Activated T-cell treated with anti-CD3 and anti-CD28 coated beads for 4 hours (primary cell): ENCODE measurements around the gene CD2AP.
"Not testable (repeated sequence)": the region's sequence is repeated elsewhere in the genome, so short reads cannot be mapped to it uniquely, and the experiment has no call there.

Source experiments
- DNase-seq: peaks from one replicate; pipeline ENCODE4 v3.0.0-alpha.2; 2020

The CD2AP gene

DNA sequence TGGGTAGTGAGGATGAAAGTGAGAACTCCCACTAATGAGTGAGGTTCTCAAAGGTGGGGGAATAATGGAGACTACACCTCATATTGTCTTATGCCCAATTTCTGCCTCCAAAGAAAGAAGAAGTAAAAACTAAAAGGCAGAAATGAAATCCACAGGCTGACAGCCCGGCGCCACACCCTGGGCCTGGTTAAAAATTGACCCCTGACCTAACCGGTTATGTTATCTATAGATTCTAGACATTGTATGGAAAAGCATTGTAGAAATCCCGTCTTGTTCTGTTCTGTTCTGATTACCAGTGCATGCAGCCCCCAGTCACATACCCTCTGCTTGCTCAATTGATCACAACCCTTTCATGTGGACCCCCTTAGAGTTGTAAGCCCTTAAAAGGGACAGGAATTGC, 170.0 kb downstream of the CD2AP start:
- DNase-seq = not testable (repeated sequence)

DNA sequence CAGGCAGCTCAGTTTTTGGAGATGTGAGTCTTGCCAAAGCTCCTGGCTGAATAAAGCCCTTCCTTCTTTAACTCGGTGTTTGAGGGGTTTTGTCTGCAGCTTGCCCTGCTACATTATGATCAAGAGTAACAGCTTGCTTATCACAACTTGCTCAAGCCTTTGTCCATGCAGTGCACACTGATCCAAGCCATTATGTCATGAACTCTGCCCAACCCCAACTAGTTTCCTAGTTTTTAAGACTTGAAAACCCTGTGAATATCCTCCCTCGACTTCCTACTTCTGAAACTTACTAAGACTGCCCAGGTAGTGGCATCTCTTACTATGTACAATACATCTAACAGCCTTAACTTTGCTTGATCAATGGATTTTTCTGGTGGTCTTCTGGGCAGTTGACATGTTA, 170.4 kb downstream of the CD2AP start:
- no peak for DNase-seq

DNA sequence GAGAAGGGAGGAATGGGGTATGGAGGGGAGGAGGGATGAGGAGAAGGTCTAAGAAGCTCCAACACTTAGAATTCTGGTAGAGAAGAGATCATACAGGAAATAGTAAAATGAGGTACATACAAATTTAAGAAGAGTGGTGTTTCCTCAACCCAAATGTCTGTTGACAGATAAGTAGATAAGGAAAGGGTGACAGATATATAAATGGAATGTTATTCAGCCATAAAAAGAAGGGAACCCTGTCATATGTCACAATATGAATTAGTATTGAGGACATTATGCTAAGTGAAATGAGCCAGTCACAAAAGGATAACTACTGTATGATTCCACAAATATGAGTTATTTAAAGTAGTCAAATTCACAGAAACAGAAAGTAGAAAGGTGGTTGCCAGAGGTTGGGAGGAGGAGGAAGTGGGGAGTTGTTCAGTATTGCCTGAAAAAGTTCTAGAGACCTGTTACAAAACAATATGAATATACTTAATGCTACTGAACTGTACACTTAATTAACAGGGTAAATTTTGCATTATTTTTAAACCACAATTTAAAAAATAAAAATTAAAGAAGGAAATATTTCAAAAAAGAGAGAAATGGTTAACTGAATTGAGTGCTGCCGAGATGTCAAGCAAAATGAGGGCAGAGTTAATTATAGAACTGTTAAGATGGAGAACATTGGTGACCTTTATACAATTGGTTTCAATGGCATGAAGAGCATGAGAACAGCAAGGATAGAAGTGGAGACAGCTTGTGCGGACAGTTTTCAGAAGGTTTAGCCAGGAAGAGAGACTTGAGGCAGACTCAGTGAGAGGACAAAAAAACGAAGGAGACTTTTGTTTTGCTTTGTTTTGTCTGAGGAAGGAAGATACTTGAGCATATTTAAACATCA, 173.2 kb downstream of the CD2AP start:
- no peak for DNase-seq

DNA sequence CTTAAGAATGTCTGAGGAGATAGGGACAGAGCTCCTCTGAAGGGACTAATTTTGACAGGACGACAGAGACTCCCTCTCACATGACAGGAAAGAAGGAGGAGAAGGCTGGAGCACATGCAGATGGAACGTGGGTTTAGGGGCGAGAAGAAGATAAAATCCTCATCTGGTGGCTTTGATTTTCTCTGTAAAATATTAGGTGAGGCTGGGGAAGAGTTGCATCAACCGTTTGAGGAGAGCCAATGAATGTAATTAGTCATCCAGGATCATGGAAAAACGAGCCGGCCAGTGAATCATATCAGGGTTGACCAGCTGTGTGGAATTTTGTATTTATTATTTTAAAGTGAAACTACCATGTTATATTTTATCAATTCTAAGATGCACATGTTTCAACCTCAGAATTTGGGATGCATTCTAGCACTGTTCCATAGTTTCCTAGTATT, 173.9 kb downstream of the CD2AP start:
- no peak for DNase-seq

DNA sequence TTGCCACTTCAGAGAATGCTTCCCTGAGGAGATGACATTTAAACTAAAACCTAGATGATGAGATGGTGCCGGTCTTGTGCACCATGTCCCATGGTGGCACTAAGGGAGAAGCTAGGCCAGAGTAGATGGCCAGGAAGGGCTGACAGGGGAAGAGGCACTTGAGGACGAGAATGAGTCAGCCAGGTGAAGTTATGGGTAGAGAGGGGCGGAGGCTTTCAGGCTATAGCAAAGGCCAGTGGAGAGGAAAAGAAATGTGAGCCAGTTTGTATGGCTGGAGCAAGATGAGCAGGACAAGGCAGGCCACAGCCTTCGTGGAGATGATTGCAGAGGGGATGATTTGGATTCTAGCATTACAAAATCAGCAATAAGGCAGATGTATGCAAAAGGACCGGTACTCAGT, 176.1 kb downstream of the CD2AP start:
- no peak for DNase-seq

DNA sequence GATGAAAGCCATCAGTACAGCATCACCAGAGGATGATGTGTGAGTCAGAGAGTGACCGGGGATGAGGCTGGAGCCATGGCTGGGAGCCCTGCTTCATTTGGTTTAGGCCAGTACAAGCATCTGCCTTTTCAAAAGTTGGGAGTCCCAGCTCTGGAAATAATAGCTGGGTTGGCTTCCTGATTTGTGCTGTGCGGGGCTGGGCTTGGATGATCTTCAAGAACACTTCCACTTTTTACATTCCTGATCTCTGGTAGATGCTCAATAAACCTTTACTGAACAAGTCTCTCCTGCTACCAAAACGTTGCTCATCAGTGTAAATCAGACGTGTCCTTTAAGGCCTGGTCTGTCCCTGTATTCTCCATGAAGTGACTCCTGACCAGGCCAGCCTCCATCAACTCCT, 176.7 kb downstream of the CD2AP start:
- no peak for DNase-seq

DNA sequence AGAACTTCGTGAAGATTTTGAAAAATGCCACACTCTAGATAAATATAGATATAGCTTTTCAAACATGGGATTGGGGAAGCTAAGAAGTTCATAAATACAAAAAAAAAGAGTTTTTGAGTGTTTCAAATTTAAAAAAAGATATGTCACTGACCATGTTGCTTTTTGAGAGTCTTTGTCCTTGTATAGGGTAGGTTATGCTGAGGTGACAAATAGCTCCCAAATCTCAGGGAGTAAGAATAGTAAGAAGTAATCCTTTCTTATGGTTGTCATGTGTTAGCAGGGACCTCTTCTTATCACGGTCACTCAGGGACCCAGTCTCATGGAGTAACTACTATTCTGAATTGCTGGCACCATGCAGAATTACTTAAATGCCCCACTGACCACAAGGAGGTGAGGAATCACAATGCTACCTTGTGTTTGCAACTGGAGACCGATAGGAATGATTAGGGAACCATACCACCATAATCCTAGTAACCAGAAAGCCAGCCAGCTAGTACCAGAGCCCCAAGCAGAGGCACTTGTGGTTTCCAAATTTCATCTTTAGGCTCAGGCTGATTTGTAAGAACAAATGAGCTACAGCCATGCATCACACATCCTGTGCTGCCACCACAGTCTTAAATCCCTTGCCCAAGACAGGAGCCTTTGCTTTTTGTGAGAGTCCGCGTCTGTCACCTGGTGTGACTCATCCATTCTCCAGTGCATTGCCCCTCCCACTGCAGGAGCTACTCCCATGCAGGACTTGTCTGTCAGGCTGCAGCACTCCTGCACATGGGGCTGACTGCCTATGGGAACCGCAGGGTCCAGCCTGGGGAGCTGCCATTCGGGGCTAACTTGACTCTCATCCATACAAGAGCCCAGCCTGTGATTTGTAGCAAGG, 178.4 kb downstream of the CD2AP start:
- no peak for DNase-seq

DNA sequence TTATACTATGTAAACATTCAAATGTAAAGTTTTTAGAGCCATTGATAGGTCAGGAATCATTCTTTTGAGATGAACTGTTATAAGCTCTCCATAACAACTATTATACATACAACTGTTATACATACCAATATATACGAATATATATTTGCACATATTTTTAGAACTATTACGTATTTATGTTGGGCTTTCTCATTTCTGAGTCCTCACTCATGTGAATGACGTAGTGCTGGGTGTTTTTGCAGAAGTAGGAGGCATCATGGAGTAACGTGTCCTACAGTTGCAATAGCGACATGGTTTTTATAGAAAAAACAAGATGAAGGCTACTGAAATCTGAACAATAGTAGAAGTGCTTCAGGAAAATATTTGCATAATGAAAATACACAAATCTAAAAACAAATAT, 184.4 kb downstream of the CD2AP start:
- DNase-seq = no peak

DNA sequence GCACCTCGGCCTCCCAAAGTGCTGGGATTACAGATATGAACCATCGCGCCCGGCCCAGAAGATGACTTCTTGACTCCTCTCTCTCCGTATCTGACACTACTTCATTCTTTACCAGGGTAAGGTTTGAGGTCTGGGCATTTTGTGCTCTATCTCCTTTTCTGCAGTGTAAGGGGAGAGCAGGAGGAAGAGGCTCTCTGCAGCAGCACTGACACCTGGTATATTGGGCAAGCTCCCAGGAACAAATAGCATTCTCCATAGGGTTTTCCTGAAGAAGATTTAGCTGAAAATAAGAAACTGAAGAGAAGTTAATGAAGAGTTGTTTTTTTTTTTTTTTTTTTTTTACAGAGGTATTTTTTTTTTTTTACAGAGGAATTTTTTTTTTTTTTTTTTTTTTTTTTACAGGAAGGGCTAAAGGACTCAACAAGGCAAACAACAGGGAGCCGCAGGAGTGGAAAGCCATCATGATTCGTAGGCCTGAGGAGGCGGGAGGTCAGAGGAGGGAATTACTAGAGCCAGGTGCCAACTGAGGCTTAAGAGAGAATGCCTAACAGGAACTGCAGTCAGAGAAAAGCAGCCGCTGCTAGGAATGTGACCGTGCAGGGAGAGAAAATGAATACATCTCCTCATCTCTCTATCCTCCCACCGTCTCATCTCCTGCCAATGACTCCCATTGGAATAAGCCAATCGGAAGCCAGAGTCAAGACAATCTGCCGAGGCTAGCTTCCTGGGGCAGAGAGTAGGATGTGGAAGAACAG, 186.1 kb downstream of the CD2AP start:
- no peak for DNase-seq

DNA sequence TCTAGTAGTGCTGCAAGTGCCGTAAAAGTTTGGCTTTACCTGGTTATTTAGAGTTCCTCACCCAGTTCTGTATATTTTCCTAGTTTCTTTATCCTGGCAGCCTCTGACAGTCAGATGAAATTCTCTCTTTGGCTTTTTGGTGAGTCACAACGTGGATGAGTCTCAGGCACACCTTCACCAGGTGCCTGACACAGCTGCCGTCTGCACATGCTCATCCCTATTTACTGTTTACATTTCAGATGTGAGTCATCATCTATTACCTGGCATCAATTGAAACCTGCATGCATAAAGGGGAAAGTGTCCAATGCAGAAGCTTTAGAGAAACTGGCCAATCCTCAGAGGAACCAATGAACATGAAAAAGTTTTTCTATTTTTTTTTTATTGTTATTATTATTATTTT, 187.5 kb downstream of the CD2AP start:
- no peak for DNase-seq

DNA sequence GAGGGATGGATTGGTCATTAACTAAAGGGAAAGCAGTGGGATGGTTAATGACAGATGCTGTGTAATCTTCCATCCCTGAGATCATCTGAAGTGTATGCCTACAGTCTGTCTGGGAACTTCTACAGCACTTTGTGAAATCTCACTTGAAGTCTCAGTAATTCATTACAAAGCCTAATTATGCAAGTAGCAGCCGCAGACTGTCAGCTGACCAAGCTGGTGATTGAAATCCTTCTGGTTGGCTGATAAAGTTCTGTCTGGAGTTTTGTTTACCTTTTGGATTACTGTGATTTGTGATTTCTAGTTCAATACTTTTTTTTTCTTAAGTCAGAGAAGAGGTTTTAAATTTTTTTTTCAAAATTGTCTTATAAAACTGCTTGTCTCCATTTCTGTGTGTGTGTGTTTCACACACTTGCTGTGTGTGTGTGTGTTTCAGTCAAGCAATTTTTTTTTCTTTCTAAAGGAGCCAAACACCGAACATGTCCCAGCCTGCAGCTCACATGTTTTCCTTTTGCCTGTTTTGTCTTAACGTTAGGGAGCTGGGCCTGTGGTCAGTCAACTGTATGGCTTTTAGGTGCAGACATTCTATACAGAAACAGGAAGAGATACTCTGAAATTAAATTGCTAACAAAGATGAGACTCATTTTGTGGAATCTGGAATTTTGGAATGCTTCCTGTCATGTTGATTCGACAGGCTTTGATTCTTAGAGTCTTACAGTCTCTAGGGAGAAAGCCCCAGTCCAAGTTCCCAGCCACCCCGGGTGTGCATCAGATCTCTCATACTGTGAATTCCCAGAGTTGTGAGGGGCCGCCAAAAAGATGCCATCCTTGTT, 192.3 kb downstream of the CD2AP start:
- DNase-seq = no peak

DNA sequence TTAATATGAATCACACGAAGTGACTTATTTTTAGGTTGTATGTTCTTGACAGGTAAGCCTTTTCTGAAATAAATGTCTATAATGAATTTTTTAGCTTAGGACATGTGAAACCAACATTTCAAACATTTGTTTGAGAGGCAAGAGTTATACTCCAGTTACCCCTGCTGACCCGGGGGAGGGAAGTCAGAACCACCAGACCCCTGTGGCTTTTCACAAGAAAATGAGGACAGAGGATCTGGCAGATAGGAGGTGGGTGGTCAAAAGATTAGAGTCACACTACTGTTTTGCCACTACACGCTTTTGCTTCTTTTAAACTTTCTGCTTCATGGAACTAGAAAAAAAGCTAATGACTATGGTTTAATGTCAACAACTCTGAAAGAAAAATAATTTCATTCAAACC, 193.3 kb downstream of the CD2AP start:
- DNase-seq = no peak

DNA sequence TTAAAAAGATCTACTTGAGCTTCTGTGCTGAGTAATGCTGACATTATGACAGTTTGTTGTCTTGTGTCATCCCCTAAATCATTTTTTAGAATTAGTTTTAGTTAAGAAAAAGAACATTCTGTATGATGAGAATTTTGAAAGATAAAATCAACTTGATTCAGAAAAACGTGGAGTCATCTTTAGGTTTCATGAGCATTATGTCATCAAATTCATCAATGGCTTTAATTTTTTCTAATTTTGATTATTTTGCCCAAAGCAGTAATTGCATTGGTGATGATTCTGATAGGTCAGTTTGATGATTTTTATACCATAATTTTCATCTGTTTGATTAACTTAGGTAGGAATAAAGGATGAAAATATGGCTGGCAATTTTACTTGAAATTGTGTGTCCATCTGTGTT, 194.2 kb downstream of the CD2AP start:
- DNase-seq = no peak

DNA sequence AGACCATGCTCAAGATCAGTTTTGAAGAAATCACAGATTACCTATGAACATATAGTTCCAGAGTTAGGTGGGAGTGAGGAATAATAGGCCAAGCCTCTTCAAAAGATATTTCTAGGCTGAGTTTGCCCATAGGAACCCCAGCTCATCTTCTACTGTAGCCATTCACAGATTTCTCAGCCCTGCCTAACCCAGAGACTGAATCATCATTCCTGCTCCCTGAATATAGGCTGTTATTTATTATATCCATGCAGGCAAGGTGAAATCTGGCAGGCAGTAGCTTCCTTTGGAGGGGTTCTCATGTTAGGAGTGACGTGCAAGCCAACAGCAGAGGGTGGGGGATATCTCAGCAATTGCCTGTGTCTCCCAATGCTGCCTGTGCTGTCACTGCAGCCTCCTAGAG, 195.2 kb downstream of the CD2AP start:
- DNase-seq = no peak

DNA sequence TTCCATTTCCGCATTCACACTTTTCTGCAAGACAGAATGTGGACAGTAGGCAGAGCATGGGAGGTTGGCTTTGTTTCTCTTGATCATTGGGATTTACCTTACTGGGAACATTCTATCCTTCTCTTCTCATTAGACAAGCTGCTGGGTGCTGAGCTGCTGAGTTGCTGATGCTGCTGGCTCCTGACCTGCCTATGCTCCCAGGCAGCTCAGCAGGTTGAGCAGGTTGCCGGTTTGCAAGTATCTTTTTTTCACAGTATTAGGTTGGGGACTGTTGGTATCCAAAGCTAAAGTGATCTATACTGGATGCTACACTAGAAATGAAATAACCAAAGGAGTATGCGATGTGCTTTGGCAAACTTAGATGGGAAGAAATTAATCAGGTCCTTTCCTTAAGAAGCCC, 197.1 kb downstream of the CD2AP start:
- DNase-seq = no peak
